Measurements from ENCODE around the gene ENAH. TPM values are rescaled to one million over a fixed set of nuclear protein-coding genes. Genes with fewer than 3 reads are reported as not detected.

ENAH gene
- total RNA-seq, 4 donors from 2014 or later: 22.9 to 109 (median 78.3) TPM

DNA sequence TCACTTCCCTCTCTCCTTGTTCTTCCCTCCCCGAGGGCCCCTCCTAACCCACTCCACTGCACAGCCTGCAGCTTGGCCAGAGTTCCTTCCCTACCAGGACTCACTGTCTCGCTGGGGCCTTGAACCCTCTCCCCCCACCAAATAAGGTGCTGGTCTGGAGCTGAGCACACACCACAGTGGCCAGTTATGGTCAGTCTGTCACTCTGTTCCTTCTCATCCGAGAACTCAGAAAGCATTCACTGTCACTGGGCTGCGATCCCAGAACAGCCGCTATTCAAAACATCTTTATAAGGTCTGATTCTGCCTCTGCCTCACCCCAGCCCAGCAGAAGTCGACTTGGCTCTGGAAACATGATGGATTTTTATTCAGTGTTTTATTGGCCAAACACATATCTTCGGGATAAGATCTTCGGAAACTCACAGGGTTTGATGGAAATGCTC is 205.3 kb downstream of the ENAH start:
- Histone ChIP-seq H3K27me3 (no peaks in the 10 kb centered on the region), H3K9me3 (no peaks in the 10 kb centered on the region), H3K4me3 (peak overlapping the region; percentile 2 to 8), H3K27ac (peak overlapping the region; percentile 91 to 94), H3K36me3 (no peaks in the 10 kb centered on the region), H3K4me1 (peaks cover 24 to 27% of the 10 kb centered on the region in 2 donors)
- intact Hi-C loops (cut with DNase I; ENCODE audit: low total_unique reads): no loop called here
- TF ChIP-seq POLR2A (IDR thresholded peaks at IDR 0.05): peak in 1 of 2 donors; percentile 58
- TF ChIP-seq, protein P1, sequence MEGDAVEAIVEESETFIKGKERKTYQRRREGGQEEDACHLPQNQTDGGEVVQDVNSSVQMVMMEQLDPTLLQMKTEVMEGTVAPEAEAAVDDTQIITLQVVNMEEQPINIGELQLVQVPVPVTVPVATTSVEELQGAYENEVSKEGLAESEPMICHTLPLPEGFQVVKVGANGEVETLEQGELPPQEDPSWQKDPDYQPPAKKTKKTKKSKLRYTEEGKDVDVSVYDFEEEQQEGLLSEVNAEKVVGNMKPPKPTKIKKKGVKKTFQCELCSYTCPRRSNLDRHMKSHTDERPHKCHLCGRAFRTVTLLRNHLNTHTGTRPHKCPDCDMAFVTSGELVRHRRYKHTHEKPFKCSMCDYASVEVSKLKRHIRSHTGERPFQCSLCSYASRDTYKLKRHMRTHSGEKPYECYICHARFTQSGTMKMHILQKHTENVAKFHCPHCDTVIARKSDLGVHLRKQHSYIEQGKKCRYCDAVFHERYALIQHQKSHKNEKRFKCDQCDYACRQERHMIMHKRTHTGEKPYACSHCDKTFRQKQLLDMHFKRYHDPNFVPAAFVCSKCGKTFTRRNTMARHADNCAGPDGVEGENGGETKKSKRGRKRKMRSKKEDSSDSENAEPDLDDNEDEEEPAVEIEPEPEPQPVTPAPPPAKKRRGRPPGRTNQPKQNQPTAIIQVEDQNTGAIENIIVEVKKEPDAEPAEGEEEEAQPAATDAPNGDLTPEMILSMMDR (IDR thresholded peaks at IDR 0.05): no peak
- DNase-seq: peak; percentile 74 to 91

GRCh38 chr1:225446981-225447615 is 205.8 kb downstream of the ENAH start:
- no peaks in the 10 kb centered on the region for H3K9me3 ChIP-seq
- no peaks in the 10 kb centered on the region for H3K36me3 ChIP-seq
- H3K27me3 ChIP-seq: no peaks in the 10 kb centered on the region
- TF ChIP-seq POLR2A (IDR thresholded peaks at IDR 0.05): no peak
- TF ChIP-seq, protein P1 (IDR thresholded peaks at IDR 0.05): no peak
- DNase-seq: no peak
- peak overlapping the region; percentile 91 to 94 for H3K27ac ChIP-seq
- intact Hi-C loops (cut with DNase I; ENCODE audit: low total_unique reads): no loop called here
- peaks cover 27% of the 10 kb centered on the region in 2 donors for H3K4me1 ChIP-seq
- no peak overlapping the region for H3K4me3 ChIP-seq

- H3K4me1 ChIP-seq: peaks cover 27% of the 10 kb centered on the region in 2 donors
- TF ChIP-seq, protein P1 (IDR thresholded peaks at IDR 0.05): no peak
- no peak for TF ChIP-seq POLR2A (IDR thresholded peaks at IDR 0.05)
- no peaks in the 10 kb centered on the region for H3K27me3 ChIP-seq
- no peaks in the 10 kb centered on the region for H3K36me3 ChIP-seq
- DNase-seq: peak in 1 of 2 donors; percentile 43
- no peak overlapping the region for H3K4me3 ChIP-seq
- intact Hi-C loops (cut with DNase I; ENCODE audit: low total_unique reads): no loop called here
- H3K27ac ChIP-seq: peak overlapping the region; percentile 91 to 94
- H3K9me3 ChIP-seq: no peaks in the 10 kb centered on the region
Observed at GRCh38 chr1:225446595-225446960, 206.3 kb downstream of the ENAH start.

GRCh38 chr1:225445639-225446594 is 207.0 kb downstream of the ENAH start:
- DNase-seq: peak in 1 of 2 donors; percentile 40
- peaks cover 27% of the 10 kb centered on the region in 2 donors for H3K4me1 ChIP-seq
- peak overlapping the region; percentile 91 to 94 for H3K27ac ChIP-seq
- H3K9me3 ChIP-seq: no peaks in the 10 kb centered on the region
- TF ChIP-seq, protein P1 (IDR thresholded peaks at IDR 0.05): no peak
- TF ChIP-seq POLR2A (IDR thresholded peaks at IDR 0.05): no peak
- H3K36me3 ChIP-seq: no peaks in the 10 kb centered on the region
- intact Hi-C loops (cut with DNase I; ENCODE audit: low total_unique reads): no loop called here
- H3K4me3 ChIP-seq: no peak overlapping the region
- no peaks in the 10 kb centered on the region for H3K27me3 ChIP-seq

GRCh38 chr1:225442123-225442505 is 210.8 kb downstream of the ENAH start:
- Histone ChIP-seq H3K36me3 (no peaks in the 10 kb centered on the region), H3K4me3 (no peak overlapping the region), H3K4me1 (peaks cover 18 to 20% of the 10 kb centered on the region in 2 donors), H3K27me3 (no peaks in the 10 kb centered on the region), H3K27ac (peak overlapping the region; percentile 58 to 68), H3K9me3 (no peaks in the 10 kb centered on the region)
- intact Hi-C loops (cut with DNase I; ENCODE audit: low total_unique reads): no loop called here
- no peak for TF ChIP-seq POLR2A (IDR thresholded peaks at IDR 0.05)
- TF ChIP-seq, protein P1 (IDR thresholded peaks at IDR 0.05): no peak
- DNase-seq: no peak

All from uterus (tissue), 4 donors.